Bronchial epithelial cell (primary cell): ENCODE results near the gene CDK6. TPM values are rescaled to one million over a fixed set of nuclear protein-coding genes. Genes with fewer than 3 reads are reported as not detected.
A peak's percentile ranks its signal among the peaks of the same experiment; 100 is the strongest.

Experiments
- DNase-seq: peaks from one replicate; pipeline ENCODE4 v3.0.0-alpha.2; 2010; ENCODE audit warnings: low read depth
- FAIRE-seq: peaks from 2 replicates; lab custom pipeline; 2011; peaks lifted over from hg19 to GRCh38; lab: Jason Lieb, UNC
- H3K27me3 ChIP-seq: 2 replicates; pipeline ENCODE4 v1.5.1; 2011; ENCODE audit warnings: low read length; ENCODE audit not compliant: control insufficient read depth, insufficient read depth
- H3K36me3 ChIP-seq: 2 replicates; pipeline ENCODE4 v1.5.1; 2011; ENCODE audit warnings: low read length; ENCODE audit not compliant: control insufficient read depth, insufficient read depth
- H3K4me3 ChIP-seq: 2 replicates; pipeline ENCODE4 v1.5.1; 2011; ENCODE audit warnings: mild to moderate bottlenecking, low read depth, low read length, control low read depth
- total RNA-seq: library from RNA; depleted of rRNA; stranded (reverse); fragments of >200 nt; gene quantifications from 2 replicates; pipeline ENCODE4 v1.2.1, GENCODE V29; 2014
- TF ChIP-seq, protein P1 (sequence below): IDR thresholded peaks from 2 replicates; pipeline ENCODE4 v1.5.1; 2011; ENCODE audit warnings: mild to moderate bottlenecking, moderate library complexity, low read length, control low read depth, inconsistent platforms; ENCODE audit not compliant: insufficient read depth, severe bottlenecking

CDK6 gene
- total RNA-seq, 1 donor from 2014 or later = 52.9 TPM

DNA sequence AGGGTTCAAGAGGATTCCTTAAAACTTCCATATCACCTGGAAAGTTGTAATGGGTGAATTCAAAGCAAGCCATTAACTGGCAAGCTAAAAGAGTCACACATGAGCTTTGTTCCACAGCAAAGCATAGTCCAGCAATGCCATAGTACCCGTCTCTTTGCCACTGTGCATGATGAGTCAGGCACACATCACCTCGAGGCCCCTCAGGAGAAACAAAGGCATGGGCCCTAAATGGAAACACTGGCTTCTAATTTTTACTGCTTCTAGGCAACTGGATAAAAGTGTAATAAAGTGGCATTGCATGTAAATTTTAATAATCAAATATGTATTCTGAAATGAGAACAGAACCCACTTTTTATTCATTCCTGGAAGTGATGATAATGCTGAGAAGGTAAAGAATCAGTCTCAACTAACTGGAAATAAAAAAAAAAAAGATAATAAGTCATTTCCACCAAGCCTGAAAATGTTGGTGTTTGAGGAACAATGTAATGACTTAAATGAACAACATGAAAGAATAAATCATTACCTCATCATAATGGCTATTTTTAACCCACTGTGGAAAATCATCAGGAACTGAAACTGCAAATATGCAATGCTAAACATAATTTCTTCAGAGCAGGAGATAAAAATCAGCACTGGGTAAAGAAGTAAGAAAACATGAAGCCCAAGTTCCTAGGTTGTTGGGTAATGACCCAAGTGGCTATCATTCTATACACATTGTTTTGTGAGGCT lies 104.9 kb downstream of the CDK6 start:
- DNase-seq (peak; percentile 72), FAIRE-seq (no peak)
- H3K36me3 ChIP-seq = peaks cover 1% of the 10 kb centered on the region
- no peak overlapping the region for H3K4me3 ChIP-seq
- TF ChIP-seq, protein P1, sequence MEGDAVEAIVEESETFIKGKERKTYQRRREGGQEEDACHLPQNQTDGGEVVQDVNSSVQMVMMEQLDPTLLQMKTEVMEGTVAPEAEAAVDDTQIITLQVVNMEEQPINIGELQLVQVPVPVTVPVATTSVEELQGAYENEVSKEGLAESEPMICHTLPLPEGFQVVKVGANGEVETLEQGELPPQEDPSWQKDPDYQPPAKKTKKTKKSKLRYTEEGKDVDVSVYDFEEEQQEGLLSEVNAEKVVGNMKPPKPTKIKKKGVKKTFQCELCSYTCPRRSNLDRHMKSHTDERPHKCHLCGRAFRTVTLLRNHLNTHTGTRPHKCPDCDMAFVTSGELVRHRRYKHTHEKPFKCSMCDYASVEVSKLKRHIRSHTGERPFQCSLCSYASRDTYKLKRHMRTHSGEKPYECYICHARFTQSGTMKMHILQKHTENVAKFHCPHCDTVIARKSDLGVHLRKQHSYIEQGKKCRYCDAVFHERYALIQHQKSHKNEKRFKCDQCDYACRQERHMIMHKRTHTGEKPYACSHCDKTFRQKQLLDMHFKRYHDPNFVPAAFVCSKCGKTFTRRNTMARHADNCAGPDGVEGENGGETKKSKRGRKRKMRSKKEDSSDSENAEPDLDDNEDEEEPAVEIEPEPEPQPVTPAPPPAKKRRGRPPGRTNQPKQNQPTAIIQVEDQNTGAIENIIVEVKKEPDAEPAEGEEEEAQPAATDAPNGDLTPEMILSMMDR = no peak
- H3K27me3 ChIP-seq = no peaks in the 10 kb centered on the region

DNA sequence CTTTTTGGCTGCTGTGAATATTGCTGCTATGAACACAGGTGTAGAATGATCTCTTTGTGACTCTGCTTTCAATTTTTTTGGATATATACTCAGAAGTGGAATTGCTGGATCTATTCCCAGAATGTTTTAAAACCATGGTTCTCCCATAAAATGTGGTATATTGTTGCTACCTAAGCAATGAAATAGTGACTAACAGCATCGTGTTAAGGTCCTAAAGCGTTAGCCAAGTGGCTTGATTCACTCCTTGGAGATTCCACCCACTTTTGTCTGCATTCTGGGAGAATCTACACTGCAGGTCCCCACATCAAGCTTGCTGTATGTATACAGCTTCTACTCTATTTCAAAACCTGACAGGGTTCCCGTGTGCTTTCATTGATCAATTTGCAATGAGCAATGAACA lies 105.6 kb downstream of the CDK6 start:
- no peak for DNase-seq
- H3K36me3 ChIP-seq = peaks cover 3% of the 10 kb centered on the region
- no peak for FAIRE-seq

DNA sequence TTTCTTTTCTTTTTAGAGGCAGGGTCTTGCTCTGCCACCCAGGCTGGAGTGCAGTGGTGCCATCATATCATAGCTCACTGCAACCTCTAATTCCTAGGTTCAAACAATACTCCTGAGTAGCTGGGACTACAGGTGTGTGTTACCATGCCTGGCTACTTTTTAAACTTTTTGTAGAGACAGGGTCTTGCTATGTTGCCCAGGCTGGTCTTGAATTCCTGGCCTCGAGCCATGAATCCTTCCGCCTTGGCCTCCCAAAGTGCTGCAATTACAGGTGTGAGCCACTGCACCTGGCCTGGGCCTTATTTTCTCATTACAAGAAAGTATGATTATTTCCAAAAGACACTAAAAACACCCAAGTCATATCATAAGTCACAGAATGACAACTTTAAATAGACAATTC lies 106.6 kb downstream of the CDK6 start:
- DNase-seq = no peak

More for the DNA sequence above, 105.6 kb downstream of the CDK6 start:
- no peak overlapping the region for H3K4me3 ChIP-seq
- TF ChIP-seq, protein P1 = no peak
- no peaks in the 10 kb centered on the region for H3K27me3 ChIP-seq

GRCh38 chr7:92729172-92729571 lies 107.2 kb downstream of the CDK6 start:
- DNase-seq (no peak), FAIRE-seq (no peak)
- H3K4me3 ChIP-seq = no peak overlapping the region
- H3K36me3 ChIP-seq = peaks cover 12% of the 10 kb centered on the region
- H3K27me3 ChIP-seq = no peaks in the 10 kb centered on the region
- TF ChIP-seq, protein P1 = no peak

More for the DNA sequence above, 106.6 kb downstream of the CDK6 start:
- Histone ChIP-seq H3K27me3 (no peaks in the 10 kb centered on the region), H3K36me3 (peaks cover 12% of the 10 kb centered on the region), H3K4me3 (no peak overlapping the region)
- no peak for FAIRE-seq
- TF ChIP-seq, protein P1 = no peak

DNA sequence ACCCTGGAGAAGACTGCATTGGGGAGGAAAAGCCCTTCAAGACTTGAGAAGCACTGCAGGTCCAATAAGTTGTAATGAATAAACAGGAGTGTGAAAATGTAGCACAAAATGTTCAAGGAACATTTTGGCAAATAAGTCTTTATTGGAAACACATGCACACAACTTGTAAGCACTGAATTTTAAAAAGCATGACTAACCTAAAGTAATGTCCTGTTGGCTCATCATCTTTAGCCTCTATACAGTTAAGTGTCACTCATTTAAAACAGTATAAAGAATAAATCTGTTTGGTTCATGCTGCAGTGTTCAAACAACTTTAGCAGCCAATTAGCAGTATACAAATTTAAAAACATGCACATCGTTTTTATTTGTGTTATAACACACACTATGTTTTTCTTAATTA lies 108.6 kb downstream of the CDK6 start:
- H3K4me3 ChIP-seq = no peak overlapping the region
- TF ChIP-seq, protein P1 = no peak
- peaks cover 12% of the 10 kb centered on the region for H3K36me3 ChIP-seq
- DNase-seq (no peak), FAIRE-seq (no peak)
- no peaks in the 10 kb centered on the region for H3K27me3 ChIP-seq
